HL-60 (cell line): ENCODE results near the gene SLFN14.

Source experiments
- GABPA ChIP-seq: IDR thresholded peaks from 2 replicates; pipeline ENCODE4 v1.6.1; 2012; ENCODE audit warnings: low read depth
- POLR2AphosphoS5 ChIP-seq: IDR thresholded peaks from 2 replicates; pipeline ENCODE4 v1.6.1; 2012; ENCODE audit warnings: low read depth
- SPI1 ChIP-seq: IDR thresholded peaks from 2 replicates; pipeline ENCODE4 v1.6.1; 2012; ENCODE audit warnings: low read depth, mild to moderate bottlenecking, borderline replicate concordance
- TF ChIP-seq, protein P1 (sequence below): IDR thresholded peaks from one replicate; pipeline ENCODE4 v1.5.1; 2011; ENCODE audit warnings: low read length, control low read depth, inconsistent platforms; ENCODE audit not compliant: insufficient read depth
- TF ChIP-seq, protein P2 (sequence below): IDR thresholded peaks from 2 replicates; pipeline ENCODE4 v1.6.1; 2012; ENCODE audit warnings: low read depth; ENCODE audit not compliant: insufficient replicate concordance

DNA sequence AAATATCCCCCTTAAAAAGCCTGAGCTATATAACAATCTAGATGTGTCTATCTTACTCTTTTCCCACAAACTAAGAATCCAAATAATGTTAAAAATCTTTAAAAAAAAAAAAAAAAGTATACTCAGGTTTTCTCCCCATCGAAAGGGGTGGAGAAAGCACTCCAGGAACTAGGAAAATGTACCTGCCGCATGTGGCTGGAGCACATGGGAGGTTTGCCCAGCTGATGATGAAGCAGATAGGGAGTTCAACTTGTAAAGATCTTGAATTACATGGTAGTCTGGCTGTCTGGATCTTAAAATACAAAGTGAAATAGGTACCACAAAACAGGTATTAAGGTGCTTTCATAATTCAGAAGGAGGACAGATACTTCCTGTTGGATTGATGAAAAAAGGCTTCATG, 8.8 kb upstream of the SLFN14 start:
- TF ChIP-seq GABPA: no peak
- TF ChIP-seq, protein P1, sequence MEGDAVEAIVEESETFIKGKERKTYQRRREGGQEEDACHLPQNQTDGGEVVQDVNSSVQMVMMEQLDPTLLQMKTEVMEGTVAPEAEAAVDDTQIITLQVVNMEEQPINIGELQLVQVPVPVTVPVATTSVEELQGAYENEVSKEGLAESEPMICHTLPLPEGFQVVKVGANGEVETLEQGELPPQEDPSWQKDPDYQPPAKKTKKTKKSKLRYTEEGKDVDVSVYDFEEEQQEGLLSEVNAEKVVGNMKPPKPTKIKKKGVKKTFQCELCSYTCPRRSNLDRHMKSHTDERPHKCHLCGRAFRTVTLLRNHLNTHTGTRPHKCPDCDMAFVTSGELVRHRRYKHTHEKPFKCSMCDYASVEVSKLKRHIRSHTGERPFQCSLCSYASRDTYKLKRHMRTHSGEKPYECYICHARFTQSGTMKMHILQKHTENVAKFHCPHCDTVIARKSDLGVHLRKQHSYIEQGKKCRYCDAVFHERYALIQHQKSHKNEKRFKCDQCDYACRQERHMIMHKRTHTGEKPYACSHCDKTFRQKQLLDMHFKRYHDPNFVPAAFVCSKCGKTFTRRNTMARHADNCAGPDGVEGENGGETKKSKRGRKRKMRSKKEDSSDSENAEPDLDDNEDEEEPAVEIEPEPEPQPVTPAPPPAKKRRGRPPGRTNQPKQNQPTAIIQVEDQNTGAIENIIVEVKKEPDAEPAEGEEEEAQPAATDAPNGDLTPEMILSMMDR: no peak
- no peak for TF ChIP-seq POLR2AphosphoS5
- TF ChIP-seq, protein P2, sequence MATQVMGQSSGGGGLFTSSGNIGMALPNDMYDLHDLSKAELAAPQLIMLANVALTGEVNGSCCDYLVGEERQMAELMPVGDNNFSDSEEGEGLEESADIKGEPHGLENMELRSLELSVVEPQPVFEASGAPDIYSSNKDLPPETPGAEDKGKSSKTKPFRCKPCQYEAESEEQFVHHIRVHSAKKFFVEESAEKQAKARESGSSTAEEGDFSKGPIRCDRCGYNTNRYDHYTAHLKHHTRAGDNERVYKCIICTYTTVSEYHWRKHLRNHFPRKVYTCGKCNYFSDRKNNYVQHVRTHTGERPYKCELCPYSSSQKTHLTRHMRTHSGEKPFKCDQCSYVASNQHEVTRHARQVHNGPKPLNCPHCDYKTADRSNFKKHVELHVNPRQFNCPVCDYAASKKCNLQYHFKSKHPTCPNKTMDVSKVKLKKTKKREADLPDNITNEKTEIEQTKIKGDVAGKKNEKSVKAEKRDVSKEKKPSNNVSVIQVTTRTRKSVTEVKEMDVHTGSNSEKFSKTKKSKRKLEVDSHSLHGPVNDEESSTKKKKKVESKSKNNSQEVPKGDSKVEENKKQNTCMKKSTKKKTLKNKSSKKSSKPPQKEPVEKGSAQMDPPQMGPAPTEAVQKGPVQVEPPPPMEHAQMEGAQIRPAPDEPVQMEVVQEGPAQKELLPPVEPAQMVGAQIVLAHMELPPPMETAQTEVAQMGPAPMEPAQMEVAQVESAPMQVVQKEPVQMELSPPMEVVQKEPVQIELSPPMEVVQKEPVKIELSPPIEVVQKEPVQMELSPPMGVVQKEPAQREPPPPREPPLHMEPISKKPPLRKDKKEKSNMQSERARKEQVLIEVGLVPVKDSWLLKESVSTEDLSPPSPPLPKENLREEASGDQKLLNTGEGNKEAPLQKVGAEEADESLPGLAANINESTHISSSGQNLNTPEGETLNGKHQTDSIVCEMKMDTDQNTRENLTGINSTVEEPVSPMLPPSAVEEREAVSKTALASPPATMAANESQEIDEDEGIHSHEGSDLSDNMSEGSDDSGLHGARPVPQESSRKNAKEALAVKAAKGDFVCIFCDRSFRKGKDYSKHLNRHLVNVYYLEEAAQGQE: no peak
- TF ChIP-seq SPI1: no peak
